ENCODE measurements around the gene EFCAB11. TPM values are rescaled to one million over a fixed set of nuclear protein-coding genes. Genes with fewer than 3 reads are reported as not detected.
"Not testable (repeated sequence)": the region's sequence is repeated elsewhere in the genome, so short reads cannot be mapped to it uniquely, and the experiment has no call there.

Gene EFCAB11
- total and polyA plus RNA-seq, 9 donors: 1.9 to 14.8 (median 5.2) TPM

GRCh38 chr14:89884761-89885160 lies 69.8 kb downstream of the EFCAB11 start:
- TF ChIP-seq, protein P1, sequence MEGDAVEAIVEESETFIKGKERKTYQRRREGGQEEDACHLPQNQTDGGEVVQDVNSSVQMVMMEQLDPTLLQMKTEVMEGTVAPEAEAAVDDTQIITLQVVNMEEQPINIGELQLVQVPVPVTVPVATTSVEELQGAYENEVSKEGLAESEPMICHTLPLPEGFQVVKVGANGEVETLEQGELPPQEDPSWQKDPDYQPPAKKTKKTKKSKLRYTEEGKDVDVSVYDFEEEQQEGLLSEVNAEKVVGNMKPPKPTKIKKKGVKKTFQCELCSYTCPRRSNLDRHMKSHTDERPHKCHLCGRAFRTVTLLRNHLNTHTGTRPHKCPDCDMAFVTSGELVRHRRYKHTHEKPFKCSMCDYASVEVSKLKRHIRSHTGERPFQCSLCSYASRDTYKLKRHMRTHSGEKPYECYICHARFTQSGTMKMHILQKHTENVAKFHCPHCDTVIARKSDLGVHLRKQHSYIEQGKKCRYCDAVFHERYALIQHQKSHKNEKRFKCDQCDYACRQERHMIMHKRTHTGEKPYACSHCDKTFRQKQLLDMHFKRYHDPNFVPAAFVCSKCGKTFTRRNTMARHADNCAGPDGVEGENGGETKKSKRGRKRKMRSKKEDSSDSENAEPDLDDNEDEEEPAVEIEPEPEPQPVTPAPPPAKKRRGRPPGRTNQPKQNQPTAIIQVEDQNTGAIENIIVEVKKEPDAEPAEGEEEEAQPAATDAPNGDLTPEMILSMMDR (IDR thresholded peaks at IDR 0.05): no peak
- no peak for TF ChIP-seq EP300 (IDR thresholded peaks at IDR 0.05)
- no peak for TF ChIP-seq POLR2A (IDR thresholded peaks at IDR 0.05)
- H3K36me3 ChIP-seq: no peaks in the 10 kb centered on the region
- DNase-seq: no peak
- H3K4me1 ChIP-seq (ENCODE audit: insufficient read depth): no peaks in the 10 kb centered on the region
- WGBS, 3 donors: 98 to 100% (median 98%) methylated on average over 2 of the region's 2 CpGs
- H3K27ac ChIP-seq: no peak overlapping the region
- intact Hi-C loops (cut with DNase I): no loop called here
- no peaks in the 10 kb centered on the region for H3K9me3 ChIP-seq
- H3K27me3 ChIP-seq: no peaks in the 10 kb centered on the region
- H3K4me3 ChIP-seq: no peak overlapping the region

GRCh38 chr14:89881839-89882238 lies 72.7 kb downstream of the EFCAB11 start:
- Histone ChIP-seq H3K27ac (no peak overlapping the region), H3K4me1 (ENCODE audit: insufficient read depth) (no peaks in the 10 kb centered on the region), H3K36me3 (no peaks in the 10 kb centered on the region), H3K4me3 (no peak overlapping the region), H3K27me3 (no peaks in the 10 kb centered on the region), H3K9me3 (no peaks in the 10 kb centered on the region)
- intact Hi-C loops (cut with DNase I): no loop called here
- no peak for DNase-seq
- TF ChIP-seq, protein P1 (IDR thresholded peaks at IDR 0.05): no peak
- TF ChIP-seq EP300 (IDR thresholded peaks at IDR 0.05) (no peak), POLR2A (IDR thresholded peaks at IDR 0.05) (no peak)
- WGBS, 3 donors: 89 to 98% (median 94%) methylated on average over 1 of the region's 1 CpG

DNA sequence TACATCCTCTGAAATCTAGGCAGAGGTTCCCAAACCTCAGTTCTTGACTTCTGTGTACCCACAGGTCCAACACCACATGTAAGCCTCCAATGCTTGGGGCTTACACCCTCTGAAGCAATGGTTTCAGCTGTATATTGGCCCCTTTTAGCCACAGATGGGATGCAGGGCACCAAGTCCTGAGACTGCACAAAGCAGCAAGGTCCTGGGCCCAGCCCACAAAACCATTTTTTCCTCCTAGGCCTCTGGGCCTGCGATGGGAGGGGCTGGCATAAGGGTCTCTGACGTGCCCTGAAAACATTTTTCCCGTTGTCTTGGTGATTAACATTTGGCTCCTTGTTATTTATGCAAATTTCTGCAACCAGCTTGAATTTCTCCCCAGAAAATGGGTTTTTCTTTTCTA lies 80.4 kb downstream of the EFCAB11 start:
- H3K36me3 ChIP-seq; H3K27me3 ChIP-seq; H3K4me1 ChIP-seq (ENCODE audit: insufficient read depth); H3K9me3 ChIP-seq; H3K27ac ChIP-seq; intact Hi-C loops (cut with DNase I); H3K4me3 ChIP-seq; DNase-seq: not testable (repeated sequence)
- 93 to 94% (median 93%) methylated on average over 3 of the region's 3 CpGs for WGBS, 3 donors

DNA sequence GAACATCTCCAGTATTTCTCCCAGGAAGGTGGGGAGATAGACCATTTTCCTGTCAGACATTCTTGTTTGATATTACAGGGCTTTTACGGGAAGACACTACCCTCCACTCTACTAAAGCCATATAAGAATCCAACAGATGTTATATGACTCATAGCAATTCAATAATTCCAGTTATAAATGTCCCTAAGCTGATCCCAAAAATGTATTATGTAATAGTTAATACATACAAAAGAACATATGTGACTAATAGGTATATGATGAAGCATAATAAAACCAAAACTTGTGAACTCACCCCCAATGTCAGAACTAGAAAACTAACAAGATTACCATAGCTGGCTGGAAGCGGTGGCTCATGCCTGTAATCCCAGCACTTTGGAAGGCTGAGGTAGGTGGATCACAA lies 84.2 kb downstream of the EFCAB11 start:
- H3K9me3 ChIP-seq: no peaks in the 10 kb centered on the region
- no peak overlapping the region for H3K27ac ChIP-seq
- intact Hi-C loops (cut with DNase I): no loop called here
- H3K4me1 ChIP-seq (ENCODE audit: insufficient read depth): no peaks in the 10 kb centered on the region
- TF ChIP-seq EP300 (IDR thresholded peaks at IDR 0.05) (no peak), POLR2A (IDR thresholded peaks at IDR 0.05) (no peak)
- TF ChIP-seq, protein P1 (IDR thresholded peaks at IDR 0.05): no peak
- WGBS, 3 donors: 94 to 95% (median 94%) methylated on average over 2 of the region's 2 CpGs
- no peak overlapping the region for H3K4me3 ChIP-seq
- DNase-seq: no peak
- H3K27me3 ChIP-seq: no peaks in the 10 kb centered on the region
- no peaks in the 10 kb centered on the region for H3K36me3 ChIP-seq

DNA sequence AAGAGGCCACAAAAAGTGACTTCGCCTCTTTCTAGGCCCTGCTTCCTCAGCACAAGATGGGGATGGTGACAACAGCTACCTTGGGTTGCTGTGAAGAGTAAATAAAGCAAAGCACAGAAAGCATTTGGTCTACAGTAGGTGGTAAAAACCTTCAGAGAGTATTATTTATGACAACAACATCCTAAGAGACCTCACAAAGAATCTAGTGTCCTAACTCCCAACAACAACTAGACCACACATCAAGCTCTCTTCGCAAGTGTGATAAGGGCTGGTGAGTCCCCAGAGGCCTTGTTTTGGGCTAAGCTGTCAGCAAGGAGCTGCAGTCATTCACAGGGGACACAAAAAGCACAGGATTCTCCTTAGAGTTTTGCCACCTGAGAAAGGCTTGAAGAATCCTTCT lies 84.9 kb downstream of the EFCAB11 start:
- Histone ChIP-seq H3K4me3 (no peak overlapping the region), H3K4me1 (ENCODE audit: insufficient read depth) (no peaks in the 10 kb centered on the region), H3K27me3 (no peaks in the 10 kb centered on the region), H3K27ac (no peak overlapping the region), H3K9me3 (no peaks in the 10 kb centered on the region), H3K36me3 (no peaks in the 10 kb centered on the region)
- DNase-seq: no peak
- 69 to 73% (median 73%) methylated on average over 2 of the region's 2 CpGs for WGBS, 3 donors
- TF ChIP-seq, protein P1 (IDR thresholded peaks at IDR 0.05): no peak
- TF ChIP-seq EP300 (IDR thresholded peaks at IDR 0.05) (no peak), POLR2A (IDR thresholded peaks at IDR 0.05) (no peak)
- intact Hi-C loops (cut with DNase I): no loop called here

Measured in ovary (tissue), 9 donors.